Panc1 (cell line): ENCODE measurements around the gene HSDL1. TPM values are rescaled to one million over a fixed set of nuclear protein-coding genes. Genes with fewer than 3 reads are reported as not detected.

ENCODE experiments used
- ATAC-seq: fragments of 200-7000 bp; cut with Tn5 transposase; 2 replicates; pipeline ENCODE4 v1.9.1; 2020; ENCODE audit warnings: mild to moderate bottlenecking, moderate library complexity
- BruUV-seq: library from RNA; stranded (reverse); fragments of 400-500 nt; replicated peaks from 2 replicates; lab custom pipeline; 2021; lab: Mats Ljungman, UMichigan
- CTCF ChIA-PET: fragments of 300-600 bp; sonication (Branson Sonifier 250); formaldehyde crosslinking; loops from one replicate; lab custom pipeline; 2022; ENCODE audit warnings: antibody characterized with exemption; lab: Charles Lee
- POLR2A ChIA-PET: fragments of 300-600 bp; sonication (Branson Sonifier 250); formaldehyde crosslinking; loops from one replicate; lab custom pipeline; 2022; ENCODE audit warnings: antibody characterized with exemption; lab: Charles Lee
- DNase-seq: peaks from one replicate; pipeline ENCODE4 v3.0.0-alpha.2; 2010; ENCODE audit warnings: low read depth, low spot score
- H3K27ac ChIP-seq: 2 replicates; pipeline ENCODE4 v1.5.1; 2011; ENCODE audit warnings: mild to moderate bottlenecking, low read length, inconsistent platforms
- H3K27me3 ChIP-seq: fragments of 200-500 bp; sonication (Bioruptor generic); 2 replicates; pipeline ENCODE4 v1.6.0; 2014; ENCODE audit warnings: low read length, inconsistent platforms; ENCODE audit not compliant: control insufficient read depth, insufficient read depth
- H3K36me3 ChIP-seq: fragments of 200-500 bp; sonication (Bioruptor generic); 2 replicates; pipeline ENCODE4 v1.5.1; 2014; ENCODE audit warnings: inconsistent platforms, mild to moderate bottlenecking, low read length, moderate library complexity; ENCODE audit not compliant: control insufficient read depth, insufficient read depth
- H3K4me1 ChIP-seq: 2 replicates; pipeline ENCODE4 v1.5.1; 2011; ENCODE audit warnings: inconsistent platforms, mild to moderate bottlenecking, low read length, moderate library complexity; ENCODE audit not compliant: control insufficient read depth, insufficient read depth
- H3K4me3 ChIP-seq, 2 experiments: 2 replicates each; pipeline ENCODE4 v1.5.1; 2011 to 2012; ENCODE audit warnings: low read depth in 2 of 2, low read length in 2 of 2, mild to moderate bottlenecking in 2 of 2, inconsistent platforms in 1 of 2, moderate library complexity in 1 of 2
- H3K9me3 ChIP-seq: fragments of 200-500 bp; sonication (Bioruptor generic); 2 replicates; pipeline ENCODE4 v1.5.1; 2014; ENCODE audit warnings: low read depth, mild to moderate bottlenecking, inconsistent platforms, low read length, moderate library complexity; ENCODE audit not compliant: control insufficient read depth, insufficient read depth
- CTCF ChIP-seq: fragments of 450-650 bp; IDR thresholded peaks from 2 replicates; pipeline ENCODE4 v1.5.1; 2017; ENCODE audit warnings: mild to moderate bottlenecking
- POLR2AphosphoS5 ChIP-seq: IDR thresholded peaks from 2 replicates; pipeline ENCODE4 v1.6.1; 2012; ENCODE audit warnings: mild to moderate bottlenecking, low read depth, low read length, moderate library complexity
- REST ChIP-seq, 2 experiments: IDR thresholded peaks; 2 replicates each; pipeline ENCODE4 v1.6.1; 2011 to 2012; ENCODE audit warnings: low read depth in 2 of 2, control low read depth in 1 of 2, low read length in 1 of 2, mild to moderate bottlenecking in 1 of 2, moderate library complexity in 1 of 2; ENCODE audit not compliant: insufficient read depth in 1 of 2
- SIN3A ChIP-seq: IDR thresholded peaks from 2 replicates; pipeline ENCODE4 v1.6.1; 2012; ENCODE audit warnings: low read depth, mild to moderate bottlenecking, low read length, moderate library complexity, borderline replicate concordance; ENCODE audit not compliant: insufficient read depth
- TCF7L2 ChIP-seq: IDR thresholded peaks from 2 replicates; pipeline ENCODE4 v1.6.1; 2011; ENCODE audit warnings: mild to moderate bottlenecking, low read depth, low read length, inconsistent platforms
- in situ Hi-C: cut with HindIII; loops from 2 replicates; pipeline ENCODE4 v1.10.0; 2016; ENCODE audit warnings: low sequenced_read_pairs, low pct_unique_long_range_greater_than_20kb
- intact Hi-C: fragments of 100-400 bp; cut with micrococcal nuclease; formaldehyde crosslinking; loops from one replicate; pipeline ENCODE4 v1.10.0; 2022; ENCODE audit not compliant: unreplicated experiment
- total RNA-seq: library from RNA; stranded (reverse); gene quantifications from one replicate; pipeline ENCODE4 v1.2.1, GENCODE V29; 2021; ENCODE audit not compliant: unreplicated experiment

HSDL1 gene
- total RNA-seq, 1 experiment from 2014 or later = 24.6 TPM

GRCh38 chr16:84111525-84111924 is 33.5 kb downstream of the HSDL1 start:
- TF ChIP-seq REST (IDR thresholded peaks at IDR 0.05; ENCODE audit: insufficient read depth in 1 of 2, low read depth in 2 of 2, low read length in 1 of 2) (no peak), TCF7L2 (no peak), SIN3A (no peak), POLR2AphosphoS5 (no peak)
- no peak for DNase-seq
- H3K9me3 ChIP-seq = no peaks in the 10 kb centered on the region
- no peak overlapping the region for H3K27ac ChIP-seq
- H3K4me3 ChIP-seq = no peak overlapping the region
- peaks cover 8% of the 10 kb centered on the region; the same call in 1 of the 2 replicates for H3K36me3 ChIP-seq
- peaks cover 4% of the 10 kb centered on the region for H3K4me1 ChIP-seq
- in situ Hi-C loops = no loop called here
- no peak for ATAC-seq
- intact Hi-C loops = no loop called here
- ChIA-PET POLR2A (no interaction called here), CTCF (interaction anchor here (0.6 to 0.7 kb wide), 2 partner anchors 50 to 288 kb away, joined by 3 to 5 read pairs; no protein-coding TSS in a partner anchor)
- no peaks in the 10 kb centered on the region for H3K27me3 ChIP-seq
- no TSS peak for BruUV-seq

GRCh38 chr16:84110527-84110926 is 34.5 kb downstream of the HSDL1 start:
- no peak overlapping the region for H3K27ac ChIP-seq
- peaks cover 4% of the 10 kb centered on the region for H3K4me1 ChIP-seq
- H3K4me3 ChIP-seq = no peak overlapping the region
- ATAC-seq = no peak
- no peak for DNase-seq
- no peaks in the 10 kb centered on the region for H3K9me3 ChIP-seq
- TF ChIP-seq REST (IDR thresholded peaks at IDR 0.05; ENCODE audit: insufficient read depth in 1 of 2, low read depth in 2 of 2, low read length in 1 of 2) = no peak
- TF ChIP-seq CTCF = no peak
- TF ChIP-seq TCF7L2 = no peak
- TF ChIP-seq POLR2AphosphoS5 = no peak
- no peak for TF ChIP-seq SIN3A
- ChIA-PET POLR2A (no interaction called here), CTCF (no interaction called here)
- no peaks in the 10 kb centered on the region for H3K36me3 ChIP-seq
- H3K27me3 ChIP-seq = no peaks in the 10 kb centered on the region
- in situ Hi-C loops = no loop called here
- intact Hi-C loops = no loop called here
- no TSS peak for BruUV-seq
